ENCODE results near the gene SRD5A3. TPM values are rescaled to one million over a fixed set of nuclear protein-coding genes. Genes with fewer than 3 reads are reported as not detected.

The SRD5A3 gene
- total and polyA plus RNA-seq, 10 donors = 2.8 to 11.1 (median 5.9) TPM

DNA sequence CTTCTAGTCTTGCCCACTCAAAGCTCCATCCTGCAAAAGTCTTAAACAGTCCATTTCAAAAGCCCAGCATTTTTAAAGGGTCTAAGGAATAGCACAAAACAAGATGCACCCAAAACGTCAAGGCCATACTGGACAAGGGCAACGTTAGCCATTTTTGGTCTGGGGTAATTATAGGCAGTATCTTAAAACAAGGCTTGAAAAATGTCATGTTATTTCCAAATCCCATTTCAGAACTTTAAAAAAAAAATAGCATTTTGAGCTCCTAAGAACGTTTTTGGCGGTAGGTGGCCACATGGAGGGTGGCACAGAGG, 49.1 kb downstream of the SRD5A3 start:
- Histone ChIP-seq H3K9me3 (no peaks in the 10 kb centered on the region), H3K36me3 (peaks cover 0 to 5% (median 0%) of the 10 kb centered on the region in 6 donors), H3K4me3 (peak overlapping the region; percentile 74 to 95 (median 87)), H3K27ac (peak overlapping the region; percentile 95 to 100 (median 98)), H3K27me3 (replicated peaks in 1 of 7) (no peaks in the 10 kb centered on the region), H3K4me1 (peaks cover 13 to 44% (median 40%) of the 10 kb centered on the region in 6 donors)
- 0 to 2% (median 1%) methylated on average over 4 of the region's 4 CpGs for WGBS, 5 donors
- TF ChIP-seq POLR2A (IDR thresholded peaks at IDR 0.05) = no peak
- TF ChIP-seq, protein P1, sequence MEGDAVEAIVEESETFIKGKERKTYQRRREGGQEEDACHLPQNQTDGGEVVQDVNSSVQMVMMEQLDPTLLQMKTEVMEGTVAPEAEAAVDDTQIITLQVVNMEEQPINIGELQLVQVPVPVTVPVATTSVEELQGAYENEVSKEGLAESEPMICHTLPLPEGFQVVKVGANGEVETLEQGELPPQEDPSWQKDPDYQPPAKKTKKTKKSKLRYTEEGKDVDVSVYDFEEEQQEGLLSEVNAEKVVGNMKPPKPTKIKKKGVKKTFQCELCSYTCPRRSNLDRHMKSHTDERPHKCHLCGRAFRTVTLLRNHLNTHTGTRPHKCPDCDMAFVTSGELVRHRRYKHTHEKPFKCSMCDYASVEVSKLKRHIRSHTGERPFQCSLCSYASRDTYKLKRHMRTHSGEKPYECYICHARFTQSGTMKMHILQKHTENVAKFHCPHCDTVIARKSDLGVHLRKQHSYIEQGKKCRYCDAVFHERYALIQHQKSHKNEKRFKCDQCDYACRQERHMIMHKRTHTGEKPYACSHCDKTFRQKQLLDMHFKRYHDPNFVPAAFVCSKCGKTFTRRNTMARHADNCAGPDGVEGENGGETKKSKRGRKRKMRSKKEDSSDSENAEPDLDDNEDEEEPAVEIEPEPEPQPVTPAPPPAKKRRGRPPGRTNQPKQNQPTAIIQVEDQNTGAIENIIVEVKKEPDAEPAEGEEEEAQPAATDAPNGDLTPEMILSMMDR (IDR thresholded peaks at IDR 0.05 in 8 of 11, conservative IDR thresholded peaks at IDR 0.05 in 3 of 11) = peak in 1 of 11 experiments; percentile 29
- no peak for DNase-seq
- intact Hi-C loops (cut with DNase I; ENCODE audit: low total_unique reads) = loop anchor here (10.0 kb wide), 1 partner anchor 50 kb away; the partner anchor contains the start of gene SRD5A3

DNA sequence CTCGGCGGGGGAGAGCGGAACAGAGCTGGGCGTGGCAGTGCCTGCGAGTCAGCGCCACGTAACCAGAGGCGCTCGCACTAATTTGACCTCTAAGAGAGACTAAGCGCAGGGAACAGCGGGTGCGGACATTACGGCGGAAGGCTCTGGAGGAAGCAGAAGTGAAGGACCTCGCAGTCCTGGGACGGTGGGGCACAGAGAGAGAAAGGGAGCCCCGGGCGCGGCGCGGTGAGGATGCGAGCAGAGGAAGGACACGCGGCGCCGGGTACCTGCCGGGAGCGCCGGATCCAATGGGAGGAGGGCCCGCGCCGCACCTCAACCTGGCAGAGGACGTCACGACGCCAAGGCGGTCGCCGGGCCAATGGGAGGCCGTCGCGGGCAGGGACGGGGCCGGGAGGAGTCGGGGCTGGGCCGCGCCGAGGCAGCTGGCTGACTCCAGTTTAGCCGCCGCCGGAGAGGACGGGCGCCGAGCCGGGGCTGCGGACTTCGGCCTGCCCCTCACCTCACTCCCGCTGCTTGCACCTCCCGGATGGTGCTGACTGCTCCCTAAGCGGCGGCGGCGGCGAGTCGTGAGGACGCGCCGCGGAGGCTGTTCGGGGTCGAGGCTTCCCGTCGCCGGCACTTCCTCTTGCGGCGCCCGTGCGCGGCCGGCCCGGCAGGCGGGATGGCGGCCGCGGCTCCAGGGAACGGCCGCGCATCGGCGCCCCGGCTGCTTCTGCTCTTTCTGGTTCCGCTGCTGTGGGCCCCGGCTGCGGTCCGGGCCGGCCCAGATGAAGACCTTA, 49.7 kb downstream of the SRD5A3 start, which contains the start of gene TMEM165:
TMEM165 (plus strand) TSS at position 429 of the 779 bp plus-strand sequence; CDS start at position 662, 233 bp downstream.
- H3K4me1 ChIP-seq = peaks cover 13 to 48% (median 42%) of the 10 kb centered on the region in 6 donors
- intact Hi-C loops (cut with DNase I; ENCODE audit: low total_unique reads) = loop anchor here (10.0 kb wide), 1 partner anchor 51 kb away; the partner anchor contains the start of gene SRD5A3
- WGBS, 5 donors = 0% methylated on average over 51 to 95 of the region's 95 CpGs

DNA sequence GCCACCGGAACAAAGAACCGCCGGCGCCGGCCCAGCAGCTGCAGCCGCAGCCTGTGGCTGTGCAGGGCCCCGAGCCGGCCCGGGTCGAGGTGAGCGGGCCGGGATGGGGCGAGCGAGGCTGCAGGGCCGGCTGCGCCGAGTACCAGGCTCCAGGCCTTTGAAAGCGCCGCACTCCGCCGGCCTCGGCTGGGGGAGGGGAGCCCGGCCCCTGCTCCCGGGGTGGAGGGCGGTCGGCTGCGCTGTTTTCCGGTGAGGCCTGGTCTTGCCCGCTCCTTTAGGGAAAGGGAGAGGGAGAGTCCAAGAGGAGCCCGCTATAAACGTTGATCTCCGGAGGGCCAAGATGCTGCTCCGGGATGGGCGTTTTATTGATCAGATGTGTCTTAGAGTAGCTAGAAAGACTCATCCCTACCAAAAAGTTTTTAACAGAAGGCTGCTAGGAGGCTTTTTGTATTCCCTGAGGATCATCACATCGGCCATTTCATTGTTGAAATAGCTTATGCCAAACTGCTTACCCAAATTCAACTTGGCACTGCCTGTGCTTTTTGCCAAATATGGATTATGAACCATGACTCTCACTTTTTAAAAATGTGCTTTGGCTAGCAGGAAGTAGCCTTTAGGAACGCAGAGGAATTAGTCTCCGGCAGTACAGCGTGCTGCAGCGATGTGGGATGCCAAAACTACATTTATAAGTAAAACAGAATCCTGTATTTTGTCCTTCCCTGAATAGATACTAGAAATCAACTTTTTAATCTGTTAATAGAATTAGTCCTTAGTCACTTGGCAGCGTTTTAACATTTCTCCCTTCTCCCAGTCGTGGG, 50.5 kb downstream of the SRD5A3 start:
- peak overlapping the region; percentile 74 to 95 (median 87) for H3K4me3 ChIP-seq
- intact Hi-C loops (cut with DNase I; ENCODE audit: low total_unique reads) = loop anchor here (10.0 kb wide), 1 partner anchor 52 kb away; the partner anchor contains the start of gene SRD5A3

More for the DNA sequence above, 49.7 kb downstream of the SRD5A3 start, which contains the start of gene TMEM165:
- Histone ChIP-seq H3K4me3 (peak within 1 kb of the TSS; percentile 74 to 95 (median 87)), H3K9me3 (no peaks in the 10 kb centered on the region), H3K27ac (peak within 1 kb of the TSS; percentile 95 to 100 (median 98)), H3K27me3 (replicated peaks in 1 of 7) (no peaks in the 10 kb centered on the region), H3K36me3 (peaks cover 0 to 10% (median 1%) of the 10 kb centered on the region in 6 donors)
- TF ChIP-seq POLR2A (IDR thresholded peaks at IDR 0.05) (peak in 2 of 3 donors; percentile 67 to 85), POLR2AphosphoS5 (IDR thresholded peaks at IDR 0.05) (peak; percentile 96 to 97 (median 97))
- TF ChIP-seq, protein P1 (IDR thresholded peaks at IDR 0.05 in 8 of 11, conservative IDR thresholded peaks at IDR 0.05 in 3 of 11) = peak in 4 of 11 experiments; percentile 26 to 41 (median 34)
- peak; percentile 98 for DNase-seq

More for the DNA sequence above, 50.5 kb downstream of the SRD5A3 start:
- Histone ChIP-seq H3K9me3 (no peaks in the 10 kb centered on the region), H3K27me3 (replicated peaks in 1 of 7) (no peaks in the 10 kb centered on the region), H3K36me3 (peaks cover 0 to 18% (median 4%) of the 10 kb centered on the region in 6 donors), H3K4me1 (peaks cover 13 to 56% (median 46%) of the 10 kb centered on the region in 6 donors), H3K27ac (peak overlapping the region; percentile 95 to 100 (median 98))
- TF ChIP-seq, protein P1 (IDR thresholded peaks at IDR 0.05 in 8 of 11, conservative IDR thresholded peaks at IDR 0.05 in 3 of 11) = no peak
- TF ChIP-seq POLR2A (IDR thresholded peaks at IDR 0.05) (no peak), POLR2AphosphoS5 (IDR thresholded peaks at IDR 0.05) (peak in 1 of 3 donors; percentile 23)
- peak; percentile 92 for DNase-seq
- 0 to 1% (median 1%) methylated on average over 14 to 41 of the region's 41 CpGs for WGBS, 5 donors

Measured in spleen (tissue), 11 donors.